SW480 (cell line): ENCODE data around the gene ZBTB42.

ENCODE experiments used
- DNase-seq: peaks from one replicate; pipeline ENCODE4 v3.0.0-alpha.2; 2016; ENCODE audit warnings: low spot score

The ZBTB42 gene

GRCh38 chr14:104782808-104783139, 18.1 kb upstream of the ZBTB42 start:
- DNase-seq: no peak

- DNase-seq: no peak
These were observed 17.2 kb upstream of the ZBTB42 start for GRCh38 chr14:104783484-104784217.

- no peak for DNase-seq
These were observed 16.7 kb upstream of the ZBTB42 start for GRCh38 chr14:104784218-104784568.

GRCh38 chr14:104784846-104785707, 15.8 kb upstream of the ZBTB42 start:
- DNase-seq: no peak

- DNase-seq: no peak
These were observed 15.2 kb upstream of the ZBTB42 start for GRCh38 chr14:104785708-104786080.

- DNase-seq: no peak
These were observed 14.8 kb upstream of the ZBTB42 start for GRCh38 chr14:104786091-104786586.

- no peak for DNase-seq
These were observed 13.9 kb upstream of the ZBTB42 start for GRCh38 chr14:104786726-104787675.

GRCh38 chr14:104787736-104788135, 13.2 kb upstream of the ZBTB42 start:
- DNase-seq: no peak

- no peak for DNase-seq
These were observed 12.6 kb upstream of the ZBTB42 start for GRCh38 chr14:104788161-104788818.

- no peak for DNase-seq
These were observed 11.8 kb upstream of the ZBTB42 start for GRCh38 chr14:104788873-104789663.

GRCh38 chr14:104789752-104790743, 10.9 kb upstream of the ZBTB42 start:
- no peak for DNase-seq

GRCh38 chr14:104791425-104791824, 9.5 kb upstream of the ZBTB42 start:
- DNase-seq: no peak

- DNase-seq: no peak
These were observed 8.6 kb upstream of the ZBTB42 start for GRCh38 chr14:104792101-104792884.

- DNase-seq: no peak
These were observed 7.8 kb upstream of the ZBTB42 start for GRCh38 chr14:104792945-104793702.

GRCh38 chr14:104793703-104793959, 7.3 kb upstream of the ZBTB42 start:
- DNase-seq: no peak

- no peak for DNase-seq
These were observed 6.8 kb upstream of the ZBTB42 start for GRCh38 chr14:104794099-104794498.

- DNase-seq: no peak
These were observed 6.3 kb upstream of the ZBTB42 start for GRCh38 chr14:104794631-104794992.

GRCh38 chr14:104794993-104795780, 5.7 kb upstream of the ZBTB42 start, which contains the start of gene AKT1:
AKT1 (minus strand) TSS chr14:104795748; CDS start chr14:104792643, 3,105 bp downstream.
- DNase-seq: no peak
